CD4-positive, alpha-beta T cell treated with Interleukin-4 for 1 hour (primary cell): Measurements from ENCODE around the gene PEMT.

ENCODE experiments used
- DNase-seq, 2 donors: peaks; one replicate each; pipeline ENCODE4 v3.0.0-alpha.2; 2020 to 2022

PEMT gene

DNA sequence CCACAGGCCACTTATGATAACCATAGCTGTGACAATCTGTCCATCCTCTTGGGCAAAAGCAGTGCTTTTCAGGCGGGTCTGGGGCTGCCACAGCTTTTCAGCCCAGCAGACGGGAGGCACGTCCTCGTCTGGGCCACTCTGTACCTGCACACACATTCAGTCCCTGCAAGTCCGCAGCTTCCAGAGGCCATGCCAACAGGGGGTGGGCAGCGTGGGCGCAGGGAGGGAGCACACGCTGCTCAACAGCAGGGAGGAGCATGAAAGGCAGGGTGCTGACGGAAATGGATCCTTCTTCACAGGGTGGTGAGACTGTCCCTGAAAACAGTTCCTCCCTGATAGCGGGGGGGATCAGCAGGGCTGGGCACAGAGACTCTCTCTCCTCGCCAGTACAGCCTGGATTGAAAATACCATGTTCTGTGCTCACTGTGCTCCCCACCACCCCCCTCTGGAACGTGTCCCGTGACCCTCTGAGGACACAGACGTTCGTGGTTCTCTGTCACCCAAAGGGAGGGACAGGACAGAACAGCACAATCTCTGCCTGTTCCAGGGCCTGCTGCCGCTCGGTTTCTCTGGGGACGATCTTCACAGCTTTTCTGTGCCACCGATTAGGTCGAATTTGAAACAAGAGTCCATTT is 41.7 kb downstream of the PEMT start:
- DNase-seq: no peak

GRCh38 chr17:17548044-17548443 is 43.5 kb downstream of the PEMT start:
- DNase-seq: no peak

GRCh38 chr17:17547210-17547764 is 44.2 kb downstream of the PEMT start:
- DNase-seq: no peak

DNA sequence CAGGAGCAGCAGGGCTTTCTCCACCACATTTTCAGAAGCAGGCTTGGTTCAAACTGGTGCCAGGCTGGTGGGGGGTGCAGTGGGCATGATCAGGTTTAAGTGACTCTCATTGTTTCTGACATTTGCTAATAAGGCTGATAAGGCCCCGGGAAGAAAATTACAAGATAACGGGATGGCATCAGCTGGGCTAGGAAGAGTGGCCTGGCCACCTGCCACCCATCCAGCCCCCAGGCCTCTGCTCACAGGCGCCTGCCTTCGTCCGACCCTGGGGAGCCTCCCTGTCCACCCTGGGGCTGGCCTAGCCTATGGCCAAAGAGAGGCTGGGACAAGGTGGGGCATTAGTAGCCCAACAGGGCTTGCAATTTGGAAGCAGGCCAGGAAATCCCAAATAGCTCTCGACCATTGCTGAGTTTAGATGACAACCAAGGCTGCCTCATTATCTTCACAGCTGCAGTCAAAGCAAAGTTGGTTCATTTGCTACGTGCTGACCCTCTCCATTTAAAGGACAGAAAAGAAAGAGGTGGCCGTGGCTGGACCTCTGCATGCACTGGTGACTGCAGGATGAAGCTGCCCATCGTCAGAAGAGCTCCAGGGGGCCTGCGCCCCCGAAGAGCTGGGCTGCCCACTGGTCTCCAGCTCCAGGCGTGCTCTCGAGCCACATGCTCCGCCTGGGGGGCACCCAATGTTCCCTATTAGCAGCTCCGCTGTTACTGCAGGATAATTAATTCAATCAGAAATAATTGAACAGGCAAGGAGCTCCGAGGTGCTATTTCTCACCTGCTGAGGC is 44.9 kb downstream of the PEMT start:
- no peak for DNase-seq

GRCh38 chr17:17545984-17546383 is 45.5 kb downstream of the PEMT start:
- DNase-seq: no peak

- no peak for DNase-seq
Measured at GRCh38 chr17:17545031-17545820, 46.3 kb downstream of the PEMT start.

GRCh38 chr17:17542906-17543635 is 48.4 kb downstream of the PEMT start:
- no peak for DNase-seq

- DNase-seq: no peak
Measured at GRCh38 chr17:17541640-17542001, 49.9 kb downstream of the PEMT start.

DNA sequence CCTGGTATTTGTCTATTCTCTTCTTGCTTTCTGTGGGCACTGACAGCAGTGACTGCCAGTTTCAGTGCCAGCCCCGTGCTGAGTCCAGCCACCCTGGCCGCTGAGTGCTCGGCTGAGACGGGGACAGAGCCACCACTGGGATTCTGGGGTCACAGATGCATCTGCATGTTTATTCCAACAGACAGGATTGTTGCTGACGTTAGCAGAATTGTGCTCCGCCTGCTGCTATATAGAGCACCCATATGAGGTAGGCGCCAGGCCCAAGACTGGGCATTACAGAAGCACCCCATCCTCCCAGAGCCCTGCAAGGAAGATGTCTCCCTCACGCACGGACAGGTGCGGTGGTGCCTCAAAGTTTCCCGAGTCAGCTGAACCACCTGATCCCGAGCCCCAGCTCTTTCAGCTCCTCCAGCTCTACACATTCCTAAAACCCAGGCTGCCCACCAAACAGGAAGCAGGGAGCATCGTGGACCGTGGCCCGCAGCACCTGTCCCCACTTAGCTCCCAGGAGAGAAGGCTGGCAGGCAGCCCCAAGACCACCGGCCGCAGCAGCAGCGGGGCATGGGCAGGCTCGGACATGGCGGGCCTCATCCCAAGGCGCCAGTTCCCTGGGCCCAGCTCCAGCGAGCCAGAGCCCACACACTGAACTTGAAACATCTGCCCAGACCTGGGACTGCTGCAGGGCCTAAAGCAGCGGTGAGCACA is 50.4 kb downstream of the PEMT start:
- DNase-seq: no peak

DNA sequence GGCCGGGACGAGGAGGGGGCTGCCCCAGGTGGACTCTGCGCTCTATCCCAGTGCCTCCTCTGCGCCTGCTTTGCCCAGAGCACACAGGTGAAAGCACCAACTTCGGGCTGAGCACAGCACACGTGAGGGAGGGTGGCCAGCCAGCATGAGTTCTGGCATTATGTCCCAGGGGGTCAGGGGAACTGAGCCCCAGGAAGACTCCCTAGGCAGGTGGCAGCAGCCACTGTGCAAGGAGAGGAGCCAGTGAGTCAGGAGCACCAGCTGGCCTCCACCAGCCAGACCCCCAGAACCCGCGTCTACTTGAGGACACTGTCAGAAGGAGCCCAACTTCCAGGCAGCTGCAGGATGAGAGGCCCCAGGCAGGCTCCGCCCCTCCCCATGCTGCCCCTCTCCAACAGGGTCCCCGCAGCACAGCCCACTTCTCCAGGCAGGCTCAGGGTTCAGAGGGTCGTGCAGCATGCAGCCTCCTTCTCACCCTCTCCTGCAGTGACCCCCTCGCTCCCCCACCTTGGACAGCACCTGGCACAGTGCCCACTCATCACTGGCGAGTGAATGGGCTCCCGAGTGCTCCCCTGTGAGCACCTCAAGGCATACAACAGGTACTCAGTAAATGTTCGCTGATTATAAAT is 51.1 kb downstream of the PEMT start:
- DNase-seq: no peak

- no peak for DNase-seq
Measured at GRCh38 chr17:17539591-17539990, 51.9 kb downstream of the PEMT start.

DNA sequence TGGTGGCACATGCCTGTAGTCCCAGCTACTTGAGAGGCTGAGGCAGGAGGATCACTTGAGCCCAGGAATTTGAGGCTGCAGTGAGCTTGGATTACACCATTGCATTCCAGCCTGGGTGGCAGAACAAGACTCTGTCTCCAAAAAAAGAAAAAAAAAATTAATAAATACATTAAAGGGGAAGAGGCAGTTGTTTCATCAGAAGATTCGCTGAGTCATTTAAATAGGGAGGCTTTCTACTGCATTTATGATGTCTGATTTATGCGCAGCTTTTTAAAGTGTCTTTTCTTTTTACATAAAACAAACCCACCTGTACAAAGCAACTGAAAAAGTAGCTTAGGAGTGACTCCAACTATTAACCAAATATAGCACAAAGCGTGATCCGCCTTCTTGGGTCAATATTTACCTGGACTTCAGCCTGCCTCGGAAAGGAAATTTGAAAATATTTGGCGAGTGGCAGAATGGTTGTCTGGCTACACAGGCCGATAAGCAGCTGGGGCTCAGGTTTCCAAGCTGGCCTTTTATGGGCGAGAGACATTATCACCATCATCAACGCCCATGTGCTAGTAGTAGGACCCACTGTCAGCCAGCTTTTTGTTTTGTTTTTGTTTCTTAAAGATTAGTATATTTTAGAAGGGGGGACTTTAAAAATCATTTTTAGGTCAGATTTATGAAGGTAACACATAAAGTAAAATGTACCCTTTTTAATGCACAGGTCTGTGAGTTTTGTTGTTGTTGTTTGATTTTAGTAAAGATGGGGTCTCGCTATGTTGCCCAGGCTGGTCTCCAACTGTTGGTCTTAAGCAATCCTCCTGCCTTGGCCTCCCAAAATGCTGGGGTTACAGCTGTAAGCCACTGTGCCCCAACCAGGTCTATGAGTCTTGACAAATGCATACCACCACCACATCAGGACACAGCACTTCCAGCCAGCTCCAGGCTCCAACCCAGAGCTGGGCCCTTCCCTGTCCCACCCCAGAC is 52.8 kb downstream of the PEMT start:
- no peak for DNase-seq

DNA sequence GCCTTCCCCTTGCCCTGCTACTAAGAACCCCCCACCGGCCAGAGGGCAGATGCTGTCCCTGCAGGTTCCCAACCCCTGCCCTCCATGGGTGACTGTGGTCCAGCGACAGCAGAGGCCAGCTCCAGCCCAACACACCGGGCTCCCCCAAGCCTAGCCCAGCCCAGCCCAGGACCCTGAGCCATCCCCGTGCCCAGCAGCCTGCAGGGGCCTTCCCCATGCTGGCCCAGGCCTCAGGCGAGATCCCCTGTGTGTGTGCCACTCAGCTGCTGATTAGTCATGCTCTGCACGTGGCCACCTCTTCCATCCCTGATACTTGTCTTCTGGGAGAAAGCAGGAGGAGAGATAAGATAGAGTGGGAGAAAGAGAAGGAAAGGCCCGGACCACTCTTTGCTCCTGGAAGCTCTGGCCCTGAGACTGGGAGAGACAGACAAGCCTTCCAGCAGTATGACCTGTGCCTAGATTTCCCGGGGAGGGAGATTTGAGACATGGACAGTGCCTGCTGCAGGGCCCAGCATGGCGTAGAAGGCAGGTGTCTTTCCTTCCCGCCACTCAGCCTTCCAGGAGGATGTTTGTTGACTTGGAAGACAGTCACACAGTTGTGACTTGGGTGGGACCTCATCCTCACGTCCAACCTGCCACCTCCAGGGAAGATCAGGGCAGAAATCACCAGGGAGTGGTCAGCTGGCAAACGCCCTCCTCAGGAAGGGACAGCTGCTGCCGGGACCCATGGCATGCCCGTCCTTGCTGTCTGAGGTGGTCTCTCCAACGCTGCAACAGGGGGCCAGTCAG is 54.0 kb downstream of the PEMT start:
- no peak for DNase-seq

- no peak for DNase-seq
Measured at GRCh38 chr17:17536702-17537101, 54.8 kb downstream of the PEMT start.

DNA sequence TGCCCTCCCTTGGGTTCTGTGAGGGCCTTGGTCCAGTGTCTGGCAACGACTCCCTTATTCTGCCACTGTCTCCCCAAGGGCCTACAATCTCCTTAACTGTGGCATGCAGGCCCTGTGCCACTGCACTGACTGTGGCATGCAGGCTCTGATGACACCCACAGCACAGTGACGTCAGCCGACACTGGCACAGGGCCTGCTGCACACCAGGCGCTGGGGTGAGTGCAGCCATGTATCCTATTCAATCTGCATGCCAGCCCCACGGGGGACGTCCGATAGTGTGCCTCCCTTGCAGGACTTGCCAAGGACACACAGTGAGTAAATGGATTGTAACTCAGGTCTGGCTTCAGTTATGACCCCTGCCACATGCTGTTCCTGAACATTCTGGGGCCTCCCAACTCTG is 55.6 kb downstream of the PEMT start:
- no peak for DNase-seq

DNA sequence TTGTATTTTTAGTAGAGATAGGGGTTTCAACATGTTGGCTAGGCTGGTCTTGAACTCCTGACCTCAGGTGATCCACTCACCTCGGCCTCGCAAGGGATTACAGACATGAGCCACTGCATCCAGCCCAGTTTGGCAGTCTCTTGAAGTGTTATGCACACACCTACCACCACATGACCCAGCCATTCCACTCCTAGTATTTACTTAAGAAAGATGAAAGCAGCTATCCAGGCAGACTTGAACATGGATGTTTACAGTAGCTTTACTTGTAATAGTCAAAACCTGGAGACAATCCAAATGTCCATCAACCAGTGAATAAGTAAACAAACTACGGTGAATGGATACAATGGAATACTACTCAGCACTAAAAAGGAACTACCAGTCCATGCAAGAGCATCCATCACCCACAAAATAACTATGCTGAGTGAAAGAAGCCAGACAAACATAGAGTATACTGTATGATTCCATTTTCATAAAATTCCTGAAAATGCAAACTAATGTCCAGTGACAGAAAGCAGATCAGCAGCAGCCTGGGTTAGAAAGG is 57.5 kb downstream of the PEMT start:
- DNase-seq: no peak

DNA sequence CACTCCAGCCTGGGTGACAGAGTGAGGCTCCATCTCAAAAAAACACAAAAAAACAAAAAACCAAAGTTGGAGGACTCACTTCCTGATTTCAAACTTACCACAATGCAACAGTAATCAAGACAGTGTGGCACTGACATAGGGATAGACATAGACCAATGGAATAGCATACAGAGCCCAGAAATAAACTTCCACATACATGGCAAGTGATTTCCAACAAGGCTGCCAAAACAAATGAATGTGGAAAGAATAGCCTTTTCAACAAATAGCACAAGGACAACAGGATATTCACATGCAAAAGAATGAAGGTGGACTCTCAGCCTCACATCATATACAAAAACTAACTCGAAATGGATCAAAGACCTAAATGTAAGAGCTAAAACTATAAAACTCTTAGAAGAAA is 58.5 kb downstream of the PEMT start:
- no peak for DNase-seq

GRCh38 chr17:17531156-17531555 is 60.4 kb downstream of the PEMT start:
- DNase-seq: no peak
